Ascending aorta (tissue), 2 donors: Measurements from ENCODE around the gene PRKAG3. TPM values are rescaled to one million over a fixed set of nuclear protein-coding genes. Genes with fewer than 3 reads are reported as not detected.

Experiments
- DNase-seq, 2 donors: peaks; one replicate each; pipeline ENCODE4 v3.0.0-alpha.2; 2019; ENCODE audit warnings: low spot score in 2 of 2
- H3K27ac ChIP-seq, 2 donors: fragments of 200-600 bp; sonication (generic); one replicate each; pipeline ENCODE4 v1.5.1; 2016 to 2017; ENCODE audit warnings: mild to moderate bottlenecking in 1 of 2
- H3K27me3 ChIP-seq: fragments of 200-600 bp; sonication (generic); one replicate; pipeline ENCODE4 v1.5.1; 2017
- H3K36me3 ChIP-seq, 2 donors: fragments of 200-600 bp; sonication (generic); one replicate each; pipeline ENCODE4 v1.5.1; 2016
- H3K4me1 ChIP-seq, 2 donors: fragments of 200-600 bp; sonication (generic); one replicate each; pipeline ENCODE4 v1.5.1; 2016 to 2017; ENCODE audit warnings: mild to moderate bottlenecking in 1 of 2
- H3K4me3 ChIP-seq, 2 donors: fragments of 200-600 bp; sonication (generic); one replicate each; pipeline ENCODE4 v1.5.1; 2016 to 2017; ENCODE audit warnings: mild to moderate bottlenecking in 1 of 2
- H3K9me3 ChIP-seq, 2 donors: fragments of 200-600 bp; sonication (generic); one replicate each; pipeline ENCODE4 v1.5.1; 2016
- intact Hi-C: fragments of 100-400 bp; cut with DNase I; formaldehyde crosslinking; loops from one replicate; pipeline ENCODE4 v1.15.1; 2023
- total RNA-seq: library from RNA; depleted of rRNA; stranded (reverse); fragments of >200 nt; gene quantifications from one replicate; pipeline ENCODE4 v1.1.0, GENCODE V29; 2016
- TF ChIP-seq, protein P1 (sequence below), 3 experiments: fragments of 200-600 bp in 2 of 3; fragments of 450-650 bp in 1 of 3; sonication (generic) in 2 of 3; IDR thresholded peaks; one replicate each; pipeline ENCODE4 v1.5.1; 2016 to 2019; ENCODE audit warnings: antibody characterized with exemption in 3 of 3, mild to moderate bottlenecking in 1 of 3, moderate library complexity in 1 of 3

Gene PRKAG3
- total RNA-seq, 1 donor from 2014 or later = not detected

DNA sequence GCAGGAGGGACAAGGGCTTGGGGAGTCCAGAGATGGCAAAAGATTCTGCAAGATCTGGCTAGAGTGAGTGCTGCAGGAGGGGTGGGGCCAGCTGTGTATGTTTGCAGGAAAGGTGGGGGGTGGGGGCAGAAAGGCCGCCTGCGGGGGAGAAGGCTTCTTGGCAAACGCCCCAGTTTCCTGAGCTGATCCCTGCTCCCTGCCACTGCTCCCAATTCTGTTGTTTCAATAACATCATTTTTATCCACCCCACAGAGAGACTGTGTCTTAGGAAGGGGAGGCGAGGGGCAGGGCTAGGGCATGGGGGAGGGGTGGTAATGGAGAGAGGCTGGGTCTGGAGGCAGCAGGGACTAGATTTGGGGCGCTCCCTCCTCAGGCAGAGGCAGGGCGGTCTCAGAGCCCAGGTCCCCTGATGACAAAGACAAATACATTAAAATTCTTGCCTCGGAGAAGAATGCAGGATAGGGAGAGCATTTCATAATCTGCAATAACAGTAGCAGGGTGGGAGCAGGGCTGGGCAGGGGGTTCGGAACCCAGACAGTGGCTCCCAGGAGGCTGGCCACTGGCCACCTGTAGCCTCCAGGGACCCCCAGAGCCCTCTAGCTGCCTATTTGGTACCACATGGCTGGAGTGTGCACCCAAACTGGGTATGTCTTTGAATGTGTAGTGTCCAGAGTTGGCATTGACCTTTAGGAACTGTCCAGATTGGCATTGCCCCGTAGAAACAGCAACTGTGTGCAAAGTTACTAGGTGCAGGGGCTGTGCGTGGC is 26.0 kb upstream of the PRKAG3 start:
- intact Hi-C loops = no loop called here
- Histone ChIP-seq H3K4me3 (no peak overlapping the region), H3K27ac (no peak overlapping the region), H3K9me3 (no peaks in the 10 kb centered on the region), H3K36me3 (no peaks in the 10 kb centered on the region), H3K27me3 (peaks cover 28% of the 10 kb centered on the region), H3K4me1 (peaks cover 0 to 14% of the 10 kb centered on the region in 2 donors)
- TF ChIP-seq, protein P1, sequence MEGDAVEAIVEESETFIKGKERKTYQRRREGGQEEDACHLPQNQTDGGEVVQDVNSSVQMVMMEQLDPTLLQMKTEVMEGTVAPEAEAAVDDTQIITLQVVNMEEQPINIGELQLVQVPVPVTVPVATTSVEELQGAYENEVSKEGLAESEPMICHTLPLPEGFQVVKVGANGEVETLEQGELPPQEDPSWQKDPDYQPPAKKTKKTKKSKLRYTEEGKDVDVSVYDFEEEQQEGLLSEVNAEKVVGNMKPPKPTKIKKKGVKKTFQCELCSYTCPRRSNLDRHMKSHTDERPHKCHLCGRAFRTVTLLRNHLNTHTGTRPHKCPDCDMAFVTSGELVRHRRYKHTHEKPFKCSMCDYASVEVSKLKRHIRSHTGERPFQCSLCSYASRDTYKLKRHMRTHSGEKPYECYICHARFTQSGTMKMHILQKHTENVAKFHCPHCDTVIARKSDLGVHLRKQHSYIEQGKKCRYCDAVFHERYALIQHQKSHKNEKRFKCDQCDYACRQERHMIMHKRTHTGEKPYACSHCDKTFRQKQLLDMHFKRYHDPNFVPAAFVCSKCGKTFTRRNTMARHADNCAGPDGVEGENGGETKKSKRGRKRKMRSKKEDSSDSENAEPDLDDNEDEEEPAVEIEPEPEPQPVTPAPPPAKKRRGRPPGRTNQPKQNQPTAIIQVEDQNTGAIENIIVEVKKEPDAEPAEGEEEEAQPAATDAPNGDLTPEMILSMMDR (IDR thresholded peaks at IDR 0.05) = no peak
- DNase-seq = no peak

DNA sequence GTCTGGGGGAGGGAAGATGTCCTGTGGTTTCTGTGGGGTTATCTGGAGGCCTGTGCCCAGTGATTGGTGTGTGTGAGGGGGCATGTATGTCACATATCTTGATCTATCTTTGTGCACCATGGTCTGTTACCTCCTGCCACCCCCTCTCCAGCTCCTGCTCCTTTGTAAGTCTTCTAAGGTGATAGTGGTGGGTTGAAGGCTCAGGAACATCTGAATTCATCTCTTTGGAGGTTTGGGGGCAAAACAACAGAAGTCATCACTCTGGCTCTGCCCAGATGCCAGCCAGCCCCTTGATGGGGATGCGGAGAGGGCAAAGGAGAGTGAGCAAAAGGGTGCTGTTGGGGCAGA is 25.3 kb upstream of the PRKAG3 start:
- H3K27me3 ChIP-seq = peaks cover 27% of the 10 kb centered on the region
- no peak for DNase-seq
- peaks cover 0 to 14% of the 10 kb centered on the region in 2 donors for H3K4me1 ChIP-seq
- intact Hi-C loops = no loop called here
- no peak overlapping the region for H3K27ac ChIP-seq
- TF ChIP-seq, protein P1 (IDR thresholded peaks at IDR 0.05) = no peak
- no peaks in the 10 kb centered on the region for H3K9me3 ChIP-seq
- no peaks in the 10 kb centered on the region for H3K36me3 ChIP-seq
- H3K4me3 ChIP-seq = no peak overlapping the region

DNA sequence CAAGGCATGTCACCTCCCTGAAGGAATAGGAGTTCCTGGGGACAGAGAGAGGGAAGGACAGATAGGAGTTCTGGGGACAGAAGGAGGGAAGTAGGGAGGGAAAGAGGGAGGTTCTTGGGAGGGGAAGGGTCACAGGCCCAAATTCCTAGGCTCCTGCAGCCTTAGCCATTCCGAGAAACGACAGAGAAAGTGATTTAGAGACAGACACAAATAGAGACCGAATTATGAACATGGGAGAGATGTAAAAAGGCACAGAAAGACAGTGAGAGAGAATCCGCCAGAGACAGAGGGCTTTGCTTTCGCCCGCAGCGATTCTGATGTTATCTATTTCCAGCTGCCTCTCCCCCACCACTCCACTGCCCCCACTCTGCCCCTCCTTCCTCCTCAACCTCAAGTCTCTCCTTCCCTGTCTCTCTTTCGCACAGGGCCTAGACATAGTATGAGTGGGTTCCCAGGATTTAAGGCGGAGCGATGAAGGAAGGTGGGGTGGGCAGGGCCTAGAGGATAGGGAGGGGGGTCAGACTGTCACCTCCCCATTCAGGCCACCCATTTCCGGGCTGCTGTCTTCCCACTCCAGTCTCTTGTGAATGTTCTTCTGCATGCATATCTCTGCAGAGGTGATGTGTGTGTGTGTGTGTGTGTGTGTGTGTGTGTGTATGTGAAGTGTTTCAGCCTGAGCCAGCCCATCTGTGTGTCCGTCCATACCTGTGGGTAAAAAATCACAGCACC is 24.7 kb upstream of the PRKAG3 start:
- Histone ChIP-seq H3K27me3 (peaks cover 22% of the 10 kb centered on the region), H3K4me3 (no peak overlapping the region), H3K9me3 (no peaks in the 10 kb centered on the region), H3K36me3 (no peaks in the 10 kb centered on the region), H3K27ac (no peak overlapping the region), H3K4me1 (peaks cover 0 to 14% of the 10 kb centered on the region in 2 donors)
- intact Hi-C loops = no loop called here
- TF ChIP-seq, protein P1 (IDR thresholded peaks at IDR 0.05) = no peak
- no peak for DNase-seq

DNA sequence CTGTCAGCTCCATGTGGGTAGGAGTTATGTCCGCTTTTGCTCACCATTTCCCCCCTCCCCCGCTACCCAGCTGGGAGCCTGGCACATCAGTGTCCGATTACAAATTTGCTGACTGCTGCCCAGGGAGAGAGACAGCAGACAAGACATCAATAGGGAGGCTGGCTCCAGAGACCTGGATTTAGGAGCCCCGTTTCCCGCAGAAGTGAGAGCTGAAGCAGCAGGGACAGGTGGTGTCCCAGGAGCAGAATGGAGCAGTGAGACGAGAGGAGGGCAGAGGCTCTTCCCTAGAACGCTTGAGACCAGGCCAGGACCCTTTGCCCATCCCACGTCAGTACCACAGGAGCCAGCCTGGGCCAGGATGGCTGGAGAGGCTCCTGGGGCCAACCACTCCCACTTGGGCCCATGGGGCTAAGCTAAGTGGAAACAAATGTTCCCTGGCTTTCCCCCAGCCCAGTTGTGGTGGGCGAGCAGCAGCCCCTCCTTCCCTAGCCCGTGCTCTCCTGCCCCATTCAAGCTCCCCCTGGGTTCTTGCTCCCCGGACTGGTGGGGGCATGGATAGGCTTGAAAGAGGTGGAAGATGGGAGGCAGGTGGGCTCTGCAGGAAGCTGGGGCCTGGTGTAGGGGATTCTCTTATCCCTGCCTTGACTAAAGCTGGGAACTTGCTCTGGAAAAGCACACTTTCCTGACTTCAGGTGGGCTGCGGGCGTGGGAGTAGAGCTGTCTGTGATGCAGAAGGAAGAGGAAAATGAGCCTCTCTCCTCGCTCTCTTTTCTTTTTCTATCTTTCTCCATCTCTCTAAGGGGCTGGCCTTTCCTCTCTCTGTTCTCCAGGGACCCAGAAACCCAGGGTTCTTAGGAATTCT is 23.9 kb upstream of the PRKAG3 start:
- H3K4me3 ChIP-seq = no peak overlapping the region
- H3K27ac ChIP-seq = no peak overlapping the region
- peaks cover 15% of the 10 kb centered on the region for H3K27me3 ChIP-seq
- TF ChIP-seq, protein P1 (IDR thresholded peaks at IDR 0.05) = no peak
- H3K36me3 ChIP-seq = no peaks in the 10 kb centered on the region
- intact Hi-C loops = no loop called here
- H3K4me1 ChIP-seq = peaks cover 0 to 7% of the 10 kb centered on the region in 2 donors
- H3K9me3 ChIP-seq = no peaks in the 10 kb centered on the region
- DNase-seq = no peak

DNA sequence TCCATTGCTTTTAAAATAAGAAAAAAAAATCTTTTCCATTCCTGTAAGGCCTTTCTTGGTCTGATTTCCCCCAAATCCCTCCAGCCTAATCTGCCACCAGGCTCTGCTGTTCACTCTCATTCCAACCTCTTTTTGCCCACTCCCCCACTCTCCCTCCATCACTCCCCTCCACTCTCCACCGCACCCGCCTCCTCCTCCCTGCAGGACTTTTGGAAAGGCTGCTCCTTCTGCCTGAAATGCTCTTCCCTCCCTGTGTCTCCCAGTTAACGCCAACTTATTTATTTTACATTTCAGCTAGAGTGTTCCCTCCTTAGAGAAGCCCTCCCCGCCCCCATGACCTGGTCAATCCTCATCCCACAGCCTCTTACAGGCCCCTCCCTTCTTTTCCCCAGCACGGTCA is 23.3 kb upstream of the PRKAG3 start:
- Histone ChIP-seq H3K4me1 (peaks cover 0 to under 1% of the 10 kb centered on the region in 2 donors), H3K9me3 (no peaks in the 10 kb centered on the region), H3K4me3 (no peak overlapping the region), H3K27ac (no peak overlapping the region), H3K27me3 (peaks cover 8% of the 10 kb centered on the region), H3K36me3 (no peaks in the 10 kb centered on the region)
- TF ChIP-seq, protein P1 (IDR thresholded peaks at IDR 0.05) = no peak
- intact Hi-C loops = no loop called here
- DNase-seq = no peak
